ENCODE results near the gene CETN3.
"Not testable (repeated sequence)": the region's sequence is repeated elsewhere in the genome, so short reads cannot be mapped to it uniquely, and the experiment has no call there.

Gene CETN3

GRCh38 chr5:90344689-90345088 lies 64.9 kb downstream of the CETN3 start:
- in situ Hi-C loops (cut with MboI; ENCODE audit: low sequenced_read_pairs, unreplicated experiment), result no loop called here
- no peak for DNase-seq (ENCODE audit: low spot score)
- no peak for TF ChIP-seq CTCF (IDR thresholded peaks at IDR 0.05; ENCODE audit: borderline replicate concordance, control extremely low read depth, extremely low read depth, insufficient read depth, missing control alignments)

- in situ Hi-C loops (cut with MboI; ENCODE audit: low sequenced_read_pairs, unreplicated experiment); DNase-seq (ENCODE audit: low spot score): not testable (repeated sequence)
Observed at GRCh38 chr5:90343731-90344130, 65.8 kb downstream of the CETN3 start.

GRCh38 chr5:90342576-90342975 lies 67.0 kb downstream of the CETN3 start:
- no peak for TF ChIP-seq CTCF (IDR thresholded peaks at IDR 0.05; ENCODE audit: borderline replicate concordance, control extremely low read depth, extremely low read depth, insufficient read depth, missing control alignments)
- in situ Hi-C loops (cut with MboI; ENCODE audit: low sequenced_read_pairs, unreplicated experiment), result no loop called here
- DNase-seq (ENCODE audit: low spot score), result no peak
